HG03095 (cell line): ENCODE measurements around the gene FAT2.
"Not testable (repeated sequence)": the region's sequence is repeated elsewhere in the genome, so short reads cannot be mapped to it uniquely, and the experiment has no call there.

Source experiments
- ATAC-seq: cut with Tn5 transposase; IDR thresholded peaks from one replicate; pipeline ENCODE4 v1.9.1; 2021; ENCODE audit warnings: moderate library complexity; ENCODE audit not compliant: unreplicated experiment

FAT2 gene

GRCh38 chr5:151612689-151613427 lies 21.7 kb upstream of the FAT2 start:
- peak; percentile 84 for ATAC-seq

DNA sequence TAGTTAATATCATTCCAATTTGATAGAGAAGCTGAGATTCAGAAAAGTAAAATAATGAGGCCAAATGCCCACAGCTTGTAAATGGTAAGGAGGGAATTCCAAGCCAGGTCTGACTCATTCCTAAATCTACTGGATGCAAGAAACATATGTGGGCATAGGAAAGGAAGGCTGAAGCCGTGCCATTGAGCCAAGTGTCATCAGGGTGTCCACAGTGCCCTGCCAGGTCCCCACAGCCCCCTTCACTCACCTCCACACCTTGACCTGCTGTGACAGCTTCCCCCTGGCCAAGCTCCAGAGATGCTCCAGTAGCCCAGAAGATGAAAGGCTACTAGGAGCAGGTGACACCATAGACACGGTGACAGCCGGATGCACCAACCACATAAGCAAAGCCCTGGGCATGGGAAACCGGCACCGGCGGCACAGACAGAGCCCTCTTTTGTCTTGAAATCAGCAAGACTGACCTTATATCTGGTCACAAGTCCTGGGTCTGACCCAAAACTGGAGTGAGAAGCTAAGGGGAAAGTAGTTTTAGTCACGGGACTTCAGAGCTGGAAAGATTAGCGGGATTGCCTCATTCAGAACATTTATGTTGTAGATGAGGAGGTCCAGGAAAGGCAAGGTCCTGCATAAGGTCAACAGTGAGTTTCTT lies 20.1 kb upstream of the FAT2 start:
- ATAC-seq, result no peak

DNA sequence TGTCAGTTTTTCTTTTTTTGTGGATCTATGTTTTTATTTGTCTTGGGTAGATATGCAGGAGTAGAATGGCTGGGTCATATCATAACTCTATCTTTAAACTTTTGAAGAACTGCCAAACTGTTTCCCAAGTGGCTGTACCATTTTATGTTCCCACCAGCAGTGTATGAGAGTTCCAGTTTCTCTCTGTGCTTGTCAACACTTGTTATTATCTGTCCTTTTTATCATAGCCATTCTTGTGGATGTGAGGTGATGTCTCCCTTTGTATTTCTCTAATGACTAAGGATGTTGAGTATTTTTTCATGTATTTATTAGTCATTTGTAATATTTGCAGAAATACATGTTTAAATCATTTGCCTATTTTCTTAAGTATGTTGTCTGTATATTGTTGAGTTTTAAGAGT lies 17.4 kb upstream of the FAT2 start:
- no peak for ATAC-seq

- no peak for ATAC-seq
Measured at GRCh38 chr5:151607304-151607703, 16.2 kb upstream of the FAT2 start.

GRCh38 chr5:151605559-151605958 lies 14.4 kb upstream of the FAT2 start:
- no peak for ATAC-seq

GRCh38 chr5:151602806-151603205 lies 11.7 kb upstream of the FAT2 start:
- ATAC-seq, result no peak

- ATAC-seq, result no peak
Measured at GRCh38 chr5:151601391-151601790, 10.3 kb upstream of the FAT2 start.

- ATAC-seq, result no peak
Measured at GRCh38 chr5:151600069-151600665, 9.0 kb upstream of the FAT2 start.

DNA sequence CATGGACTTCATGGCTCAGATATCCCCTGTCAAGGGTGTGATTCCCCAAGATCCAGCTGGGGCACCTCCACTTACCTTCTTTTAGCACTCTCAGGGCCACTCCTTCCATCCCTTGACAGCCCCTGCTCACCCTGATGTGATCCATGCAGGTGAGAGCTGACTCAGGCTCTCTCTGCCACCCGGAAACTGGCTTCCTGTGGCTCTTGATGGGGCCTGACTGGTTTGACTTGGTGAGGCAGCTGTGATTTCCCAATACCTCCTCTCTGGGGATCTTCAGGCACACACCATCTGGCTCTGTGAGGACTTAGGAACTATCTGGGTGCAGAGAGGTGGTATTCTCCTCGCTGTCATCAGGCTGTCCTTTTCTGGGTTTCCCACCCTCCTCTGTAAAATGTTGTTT lies 7.9 kb upstream of the FAT2 start:
- no peak for ATAC-seq

DNA sequence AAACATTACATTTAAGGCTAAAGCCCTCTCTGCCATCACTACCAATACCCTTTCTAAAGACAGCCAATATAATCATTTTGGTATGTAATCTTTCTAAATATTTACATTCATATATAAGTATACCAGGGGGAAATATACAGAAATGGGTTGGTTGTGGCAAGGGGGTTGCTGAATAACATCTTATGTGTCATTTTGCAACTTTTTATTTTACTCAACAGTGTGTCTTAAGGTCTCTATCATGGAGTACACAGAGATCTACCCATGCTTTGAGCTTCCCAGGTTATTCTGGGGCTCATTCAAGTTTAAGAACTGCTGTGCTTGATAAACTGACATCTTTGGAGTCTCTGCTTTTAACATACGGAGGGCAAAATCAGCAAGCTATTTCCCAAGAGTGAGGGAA lies 7.4 kb upstream of the FAT2 start:
- no peak for ATAC-seq

DNA sequence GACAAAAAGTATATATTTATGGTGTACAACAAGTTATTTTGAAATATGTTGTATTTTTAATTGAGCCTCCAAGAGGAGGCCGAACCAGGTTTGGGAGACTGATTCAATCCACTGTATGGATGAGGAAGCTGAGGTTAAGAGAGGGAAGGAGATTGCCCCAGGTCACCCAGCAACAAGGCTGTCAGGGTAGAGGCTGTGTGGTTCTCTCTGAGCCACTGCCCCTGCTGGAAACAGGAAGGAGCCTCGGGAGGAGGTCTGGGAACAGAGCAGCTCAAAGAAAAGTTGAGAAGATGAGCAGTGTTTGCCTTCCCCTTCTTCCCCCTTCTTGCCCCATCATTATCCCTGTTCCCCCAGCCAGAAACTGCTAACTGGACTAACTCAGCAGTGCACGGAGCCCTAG lies 6.6 kb upstream of the FAT2 start:
- no peak for ATAC-seq

- ATAC-seq, result no peak
Measured at GRCh38 chr5:151596828-151597539, 5.9 kb upstream of the FAT2 start.

DNA sequence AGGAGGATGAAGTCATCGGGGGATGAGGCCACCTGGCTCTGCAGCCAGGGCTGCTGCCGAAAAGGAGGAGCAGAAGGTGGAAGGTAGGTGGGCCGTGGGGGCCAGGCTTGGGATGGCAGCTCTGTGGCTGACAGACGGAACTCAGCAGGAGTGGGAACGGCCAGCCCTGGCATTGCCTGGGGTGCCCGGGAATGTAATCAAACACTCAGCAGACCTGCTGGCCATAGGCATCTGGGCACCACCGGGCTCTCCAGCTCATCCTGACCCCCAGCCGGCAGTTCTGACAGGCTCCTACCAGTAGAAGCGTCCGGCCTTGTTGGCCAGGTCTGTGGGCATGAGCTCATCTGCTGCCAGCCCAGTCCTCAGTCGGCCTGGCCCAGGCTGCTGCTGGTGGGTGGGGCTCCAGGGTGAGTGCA lies 4.3 kb upstream of the FAT2 start:
- no peak for ATAC-seq

DNA sequence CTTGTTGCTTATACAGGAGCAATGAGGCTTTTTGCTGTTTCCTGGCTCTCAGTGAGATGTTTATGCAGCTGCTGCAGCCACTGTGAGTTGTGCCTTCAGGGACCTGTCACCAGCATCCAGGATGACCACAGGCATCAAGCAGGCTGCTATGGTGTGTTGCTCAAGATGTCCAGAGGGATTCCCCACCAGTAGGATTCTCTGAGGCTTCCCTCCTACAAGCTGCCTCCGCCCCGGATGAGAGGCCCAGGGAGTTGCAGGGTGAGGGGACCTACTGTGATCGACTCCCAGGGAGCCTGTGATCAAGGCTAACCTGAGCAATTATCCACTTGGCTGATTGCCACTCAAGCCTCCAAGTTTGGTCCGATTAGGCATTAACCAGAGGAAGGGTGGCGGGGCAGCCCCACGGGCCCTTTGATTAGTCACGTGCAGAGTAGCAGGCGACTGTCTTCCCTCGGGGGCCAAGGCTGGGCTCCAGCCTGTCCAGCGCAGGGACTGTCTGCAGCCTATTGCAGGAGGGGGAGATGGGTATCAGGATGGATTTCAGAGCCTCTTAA lies 1.8 kb upstream of the FAT2 start:
- peak; percentile 73 for ATAC-seq

DNA sequence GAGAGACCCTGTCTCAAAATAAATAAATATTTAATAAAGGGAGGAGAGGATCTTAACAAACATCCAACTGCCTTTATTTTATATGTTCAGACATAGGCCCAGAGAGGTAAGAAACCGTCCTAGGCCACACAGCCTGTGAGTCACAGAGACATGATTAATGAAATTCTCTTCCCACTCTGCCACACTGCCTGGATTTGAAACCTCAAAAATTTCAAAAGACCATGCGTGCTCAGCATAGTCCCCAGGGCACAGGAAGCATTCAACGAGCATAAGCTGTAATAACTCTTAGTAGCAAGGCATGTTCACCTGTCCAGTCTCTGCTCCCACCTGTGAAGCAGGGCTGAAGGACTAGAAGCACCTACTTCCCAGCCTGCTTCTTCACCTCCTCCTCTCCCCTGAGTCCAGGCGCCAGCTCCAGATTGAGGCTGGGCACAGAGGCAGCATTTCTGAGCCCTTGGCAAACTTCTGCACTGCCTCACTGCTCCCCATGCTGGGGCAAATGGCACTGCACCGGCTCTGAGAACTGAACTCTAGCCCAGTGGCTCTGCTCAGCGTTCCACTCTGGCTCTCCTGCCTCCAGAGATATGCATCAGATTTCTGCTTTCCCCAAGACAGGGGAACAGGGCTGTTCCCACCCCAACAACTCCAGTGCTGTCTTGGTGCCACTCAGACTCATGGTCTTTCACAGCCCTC lies 1.1 kb downstream of the FAT2 start:
- no peak for ATAC-seq

DNA sequence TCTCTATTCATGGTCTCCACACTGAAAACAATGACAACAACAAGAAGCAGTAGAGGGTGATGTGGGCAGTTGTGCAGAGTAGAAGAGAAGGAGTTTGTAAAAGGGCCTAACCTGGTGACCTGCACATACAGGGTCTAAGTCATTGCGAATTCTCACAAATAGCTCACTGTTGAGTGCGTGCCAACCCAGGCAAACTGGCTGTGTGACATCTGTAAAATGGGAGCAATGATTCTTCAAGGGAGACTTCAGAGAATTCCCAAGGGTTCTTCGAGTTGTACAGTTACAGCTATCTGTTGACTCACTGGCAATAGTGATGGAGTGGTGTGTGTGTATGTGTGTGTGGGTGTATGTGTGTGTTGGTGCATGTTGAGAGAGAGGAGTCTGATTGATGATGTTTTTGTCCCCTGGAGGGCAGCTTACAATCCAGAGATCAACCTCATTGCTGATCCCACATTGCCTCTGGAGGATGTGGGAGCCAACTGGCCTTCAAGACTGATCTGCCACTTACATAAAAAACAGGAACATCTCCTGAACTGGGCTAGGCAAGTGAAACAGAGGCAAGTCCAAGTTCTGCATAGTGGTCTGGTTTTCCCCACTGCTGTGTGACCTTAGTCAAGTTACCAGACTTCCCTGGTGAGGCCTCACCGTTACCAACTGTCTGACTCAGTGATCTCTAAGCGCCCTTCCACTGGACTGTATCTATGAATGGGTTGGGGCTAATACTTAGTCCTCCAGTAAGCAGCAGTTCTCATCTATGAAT lies 3.2 kb downstream of the FAT2 start:
- ATAC-seq, result no peak

- no peak for ATAC-seq
Measured at GRCh38 chr5:151585970-151586369, 5.2 kb downstream of the FAT2 start.

GRCh38 chr5:151585344-151585743 lies 5.8 kb downstream of the FAT2 start:
- not testable (repeated sequence) for ATAC-seq

GRCh38 chr5:151584057-151584937 lies 6.8 kb downstream of the FAT2 start:
- ATAC-seq, result no peak
